ENCODE measurements around the gene IPO4.
"Not testable (repeated sequence)": the region's sequence is repeated elsewhere in the genome, so short reads cannot be mapped to it uniquely, and the experiment has no call there.

IPO4 gene

DNA sequence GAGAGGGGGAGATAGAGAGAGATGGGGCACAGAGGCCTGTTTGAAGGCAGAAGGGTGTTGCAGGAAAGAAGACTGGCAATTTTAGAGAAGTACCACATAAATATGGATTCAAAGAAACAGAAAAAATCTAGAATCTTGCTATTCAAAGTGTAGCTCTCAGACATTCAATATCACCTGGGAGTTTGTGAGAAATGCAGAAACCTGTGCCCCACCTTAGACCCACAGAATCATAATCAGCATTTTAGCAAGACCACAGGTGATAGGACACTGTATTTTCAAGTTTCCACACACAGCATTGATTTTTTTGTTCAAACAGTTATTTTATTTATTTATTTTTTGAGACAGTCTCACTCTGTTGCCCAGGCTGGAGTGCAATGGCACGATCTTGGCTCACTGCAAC lies 40.3 kb upstream of the IPO4 start:
- H3K27ac ChIP-seq (replicated peaks) = no peak overlapping the region
- TF ChIP-seq SPI1 (IDR thresholded peaks at IDR 0.05; ENCODE audit: borderline replicate concordance, low read depth) (no peak), POLR2AphosphoS5 (IDR thresholded peaks at IDR 0.05; ENCODE audit: low read depth) (no peak), GABPA (IDR thresholded peaks at IDR 0.05; ENCODE audit: low read depth) (no peak)
- TF ChIP-seq, protein P1, sequence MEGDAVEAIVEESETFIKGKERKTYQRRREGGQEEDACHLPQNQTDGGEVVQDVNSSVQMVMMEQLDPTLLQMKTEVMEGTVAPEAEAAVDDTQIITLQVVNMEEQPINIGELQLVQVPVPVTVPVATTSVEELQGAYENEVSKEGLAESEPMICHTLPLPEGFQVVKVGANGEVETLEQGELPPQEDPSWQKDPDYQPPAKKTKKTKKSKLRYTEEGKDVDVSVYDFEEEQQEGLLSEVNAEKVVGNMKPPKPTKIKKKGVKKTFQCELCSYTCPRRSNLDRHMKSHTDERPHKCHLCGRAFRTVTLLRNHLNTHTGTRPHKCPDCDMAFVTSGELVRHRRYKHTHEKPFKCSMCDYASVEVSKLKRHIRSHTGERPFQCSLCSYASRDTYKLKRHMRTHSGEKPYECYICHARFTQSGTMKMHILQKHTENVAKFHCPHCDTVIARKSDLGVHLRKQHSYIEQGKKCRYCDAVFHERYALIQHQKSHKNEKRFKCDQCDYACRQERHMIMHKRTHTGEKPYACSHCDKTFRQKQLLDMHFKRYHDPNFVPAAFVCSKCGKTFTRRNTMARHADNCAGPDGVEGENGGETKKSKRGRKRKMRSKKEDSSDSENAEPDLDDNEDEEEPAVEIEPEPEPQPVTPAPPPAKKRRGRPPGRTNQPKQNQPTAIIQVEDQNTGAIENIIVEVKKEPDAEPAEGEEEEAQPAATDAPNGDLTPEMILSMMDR (IDR thresholded peaks at IDR 0.05; ENCODE audit: insufficient read depth, low read length) = no peak
- TF ChIP-seq, protein P2, sequence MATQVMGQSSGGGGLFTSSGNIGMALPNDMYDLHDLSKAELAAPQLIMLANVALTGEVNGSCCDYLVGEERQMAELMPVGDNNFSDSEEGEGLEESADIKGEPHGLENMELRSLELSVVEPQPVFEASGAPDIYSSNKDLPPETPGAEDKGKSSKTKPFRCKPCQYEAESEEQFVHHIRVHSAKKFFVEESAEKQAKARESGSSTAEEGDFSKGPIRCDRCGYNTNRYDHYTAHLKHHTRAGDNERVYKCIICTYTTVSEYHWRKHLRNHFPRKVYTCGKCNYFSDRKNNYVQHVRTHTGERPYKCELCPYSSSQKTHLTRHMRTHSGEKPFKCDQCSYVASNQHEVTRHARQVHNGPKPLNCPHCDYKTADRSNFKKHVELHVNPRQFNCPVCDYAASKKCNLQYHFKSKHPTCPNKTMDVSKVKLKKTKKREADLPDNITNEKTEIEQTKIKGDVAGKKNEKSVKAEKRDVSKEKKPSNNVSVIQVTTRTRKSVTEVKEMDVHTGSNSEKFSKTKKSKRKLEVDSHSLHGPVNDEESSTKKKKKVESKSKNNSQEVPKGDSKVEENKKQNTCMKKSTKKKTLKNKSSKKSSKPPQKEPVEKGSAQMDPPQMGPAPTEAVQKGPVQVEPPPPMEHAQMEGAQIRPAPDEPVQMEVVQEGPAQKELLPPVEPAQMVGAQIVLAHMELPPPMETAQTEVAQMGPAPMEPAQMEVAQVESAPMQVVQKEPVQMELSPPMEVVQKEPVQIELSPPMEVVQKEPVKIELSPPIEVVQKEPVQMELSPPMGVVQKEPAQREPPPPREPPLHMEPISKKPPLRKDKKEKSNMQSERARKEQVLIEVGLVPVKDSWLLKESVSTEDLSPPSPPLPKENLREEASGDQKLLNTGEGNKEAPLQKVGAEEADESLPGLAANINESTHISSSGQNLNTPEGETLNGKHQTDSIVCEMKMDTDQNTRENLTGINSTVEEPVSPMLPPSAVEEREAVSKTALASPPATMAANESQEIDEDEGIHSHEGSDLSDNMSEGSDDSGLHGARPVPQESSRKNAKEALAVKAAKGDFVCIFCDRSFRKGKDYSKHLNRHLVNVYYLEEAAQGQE (IDR thresholded peaks at IDR 0.05; ENCODE audit: insufficient replicate concordance, low read depth) = no peak

DNA sequence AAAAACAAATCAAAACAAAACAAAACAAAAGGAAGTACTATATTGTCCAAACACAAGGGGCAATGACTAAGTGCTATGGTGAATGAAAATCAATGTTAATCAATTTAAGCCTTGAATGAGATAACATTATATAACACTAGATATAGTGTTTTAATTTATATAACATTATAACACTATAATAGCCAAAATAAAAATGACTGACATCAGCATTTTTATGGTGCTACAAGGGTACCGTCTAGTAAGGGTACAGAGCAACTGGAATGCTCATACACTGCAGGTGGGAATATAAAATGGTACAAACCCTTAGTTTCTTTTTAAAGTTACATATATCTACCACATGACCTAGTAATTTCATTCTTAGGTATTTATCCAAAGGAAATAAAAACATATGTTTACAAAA lies 37.9 kb upstream of the IPO4 start:
- DNase-seq (ENCODE audit: low read depth in 1 of 2, low spot score in 1 of 2) = no peak
- no peak for TF ChIP-seq POLR2AphosphoS5 (IDR thresholded peaks at IDR 0.05; ENCODE audit: low read depth)
- TF ChIP-seq, protein P1 (IDR thresholded peaks at IDR 0.05; ENCODE audit: insufficient read depth, low read length) = no peak
- Histone ChIP-seq H3K4me3 (replicated peaks; ENCODE audit: insufficient read depth, low read length) (no peak overlapping the region), H3K27me3 (ENCODE audit: insufficient read depth, poor library complexity, severe bottlenecking) (no peaks in the 10 kb centered on the region), H3K27ac (replicated peaks) (no peak overlapping the region)

More for the DNA sequence above, 40.3 kb upstream of the IPO4 start:
- H3K27me3 ChIP-seq (ENCODE audit: insufficient read depth, poor library complexity, severe bottlenecking) = no peaks in the 10 kb centered on the region
- no peak overlapping the region for H3K4me3 ChIP-seq (replicated peaks; ENCODE audit: insufficient read depth, low read length)
- DNase-seq (ENCODE audit: low read depth in 1 of 2, low spot score in 1 of 2) = no peak

DNA sequence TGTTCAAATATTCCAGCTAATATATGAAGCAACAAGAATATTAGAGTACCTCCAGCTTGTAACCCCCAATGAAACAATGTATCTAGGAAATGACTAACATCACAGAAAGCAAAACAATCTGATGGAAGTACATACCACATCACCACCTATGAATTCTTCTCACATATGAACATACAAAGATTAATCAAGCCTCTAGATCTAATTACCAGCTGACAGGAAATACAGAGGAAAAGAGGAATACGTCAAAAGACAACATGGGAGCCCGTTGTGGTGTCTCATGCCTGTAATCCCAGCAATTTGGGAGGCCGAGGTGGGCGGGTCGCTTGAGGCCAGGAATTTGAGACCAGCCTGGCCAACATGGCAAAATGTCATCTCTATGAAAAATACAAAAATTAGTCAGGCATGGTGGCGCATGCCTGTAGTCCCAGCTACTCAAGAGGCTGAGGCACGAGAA lies 36.0 kb upstream of the IPO4 start:
- H3K27ac ChIP-seq (replicated peaks) = no peak overlapping the region
- no peak overlapping the region for H3K4me3 ChIP-seq (replicated peaks; ENCODE audit: insufficient read depth, low read length)
- no peak for DNase-seq (ENCODE audit: low read depth in 1 of 2, low spot score in 1 of 2)
- TF ChIP-seq SPI1 (IDR thresholded peaks at IDR 0.05; ENCODE audit: borderline replicate concordance, low read depth) = no peak
- TF ChIP-seq POLR2AphosphoS5 (IDR thresholded peaks at IDR 0.05; ENCODE audit: low read depth) = no peak
- TF ChIP-seq GABPA (IDR thresholded peaks at IDR 0.05; ENCODE audit: low read depth) = no peak
- TF ChIP-seq, protein P1 (IDR thresholded peaks at IDR 0.05; ENCODE audit: insufficient read depth, low read length) = no peak
- TF ChIP-seq, protein P2 (IDR thresholded peaks at IDR 0.05; ENCODE audit: insufficient replicate concordance, low read depth) = no peak
- H3K27me3 ChIP-seq (ENCODE audit: insufficient read depth, poor library complexity, severe bottlenecking) = no peaks in the 10 kb centered on the region

DNA sequence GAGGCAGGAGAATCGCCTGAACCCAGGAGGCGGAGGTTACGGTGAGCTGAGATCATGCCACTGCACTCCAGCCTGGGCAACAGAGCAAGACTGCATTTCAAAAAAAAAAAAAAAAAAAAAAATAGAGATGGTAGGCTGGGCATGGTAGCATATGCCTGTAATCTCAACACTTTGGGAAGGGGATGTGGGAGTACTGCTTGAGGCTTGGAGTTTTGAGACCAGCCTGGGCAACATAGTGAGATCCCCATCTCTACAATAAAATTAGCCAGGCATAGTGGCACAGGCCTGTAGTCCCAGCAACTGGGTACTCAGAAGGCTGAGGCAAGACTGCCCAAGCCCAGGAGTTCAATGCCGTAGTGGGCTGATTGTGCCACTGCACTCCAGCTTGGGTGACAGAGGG lies 34.4 kb upstream of the IPO4 start:
- H3K4me3 ChIP-seq (replicated peaks; ENCODE audit: insufficient read depth, low read length); DNase-seq (ENCODE audit: low read depth in 1 of 2, low spot score in 1 of 2); H3K27ac ChIP-seq (replicated peaks); H3K27me3 ChIP-seq (ENCODE audit: insufficient read depth, poor library complexity, severe bottlenecking): not testable (repeated sequence)

All from HL-60 (cell line).